Upper lobe of left lung (tissue), 6 donors: ENCODE measurements around the gene TXNRD2. TPM values are rescaled to one million over a fixed set of nuclear protein-coding genes. Genes with fewer than 3 reads are reported as not detected.
"Not testable (repeated sequence)": the region's sequence is repeated elsewhere in the genome, so short reads cannot be mapped to it uniquely, and the experiment has no call there.

Source experiments
- ATAC-seq, 2 donors: fragments of 200-7000 bp; cut with Tn5 transposase; one replicate each; pipeline ENCODE4 v1.9.1; 2022; ENCODE audit warnings: mild to moderate bottlenecking in 2 of 2, moderate library complexity in 2 of 2; ENCODE audit not compliant: low FRiP score in 2 of 2
- DNase-seq, 2 donors: peaks; one replicate each; pipeline ENCODE4 v3.0.0-alpha.2; 2019 to 2020
- H3K27ac ChIP-seq, 4 donors: fragments of 200-600 bp; sonication (generic); one replicate each; pipeline ENCODE4 v1.5.1; 2016 to 2019
- H3K27me3 ChIP-seq, 4 donors: fragments of 200-600 bp; sonication (generic); one replicate each; pipeline ENCODE4 v1.5.1; 2017 to 2019
- H3K36me3 ChIP-seq, 4 donors: fragments of 200-600 bp; sonication (generic); one replicate each; pipeline ENCODE4 v1.5.1; 2016 to 2019
- H3K4me1 ChIP-seq, 4 donors: fragments of 200-600 bp; sonication (generic); one replicate each; pipeline ENCODE4 v1.5.1; 2018 to 2019
- H3K4me3 ChIP-seq, 4 donors: fragments of 200-600 bp; sonication (generic); one replicate each; pipeline ENCODE4 v1.5.1; 2017 to 2019; ENCODE audit warnings: mild to moderate bottlenecking in 2 of 4, moderate library complexity in 1 of 4
- H3K9me3 ChIP-seq, 4 donors: fragments of 200-600 bp; sonication (generic); one replicate each; pipeline ENCODE4 v1.5.1; 2018 to 2019
- CTCF ChIP-seq, 6 experiments: fragments of 450-650 bp in 4 of 6; fragments of 200-600 bp in 2 of 6; sonication (generic) in 2 of 6; IDR thresholded peaks; one replicate each; pipeline ENCODE4 v1.5.1; 2016 to 2019; ENCODE audit warnings: antibody characterized with exemption in 6 of 6
- EP300 ChIP-seq, 4 donors: sonication (generic); formaldehyde crosslinking; IDR thresholded peaks; one replicate each; pipeline ENCODE4 v1.5.1; 2017; ENCODE audit warnings: antibody characterized with exemption in 4 of 4, control low read depth in 2 of 4
- POLR2A ChIP-seq, 4 donors: fragments of 450-650 bp; IDR thresholded peaks; one replicate each; pipeline ENCODE4 v1.5.1; 2016 to 2017; ENCODE audit warnings: antibody characterized with exemption in 4 of 4, mild to moderate bottlenecking in 2 of 4
- POLR2AphosphoS5 ChIP-seq, 2 donors: sonication (generic); formaldehyde crosslinking; IDR thresholded peaks; one replicate each; pipeline ENCODE4 v1.5.1; 2017; ENCODE audit warnings: antibody characterized with exemption in 2 of 2
- WGBS, 2 donors: methylation state at CpG; one replicate each; pipeline ENCODE4 v1.1.5; 2017 to 2018; 5-methylcytosine and 5-hydroxymethylcytosine counted together
- total RNA-seq, 6 donors: library from RNA; depleted of rRNA in 4 of 6; stranded (reverse); fragments of >200 nt in 4 of 6; gene quantifications; one replicate each; pipeline versions ENCODE4 v1.1.0 to v1.2.1, GENCODE V29; 2016 to 2021
- donor health status: DM: no; HTN: no; CAD: no; lungs with moderate emphysema.
- donor health status: DM: no; HTN: yes; CAD: no; lungs with severe emphysema.

Gene TXNRD2
- total RNA-seq, 6 donors from 2014 or later: 29.6 to 78.6 (median 49.3) TPM

- no peaks in the 10 kb centered on the region for H3K27me3 ChIP-seq
- no peak for DNase-seq
- no peaks in the 10 kb centered on the region for H3K4me1 ChIP-seq
- TF ChIP-seq POLR2AphosphoS5 (IDR thresholded peaks at IDR 0.05): no peak
- no peak for TF ChIP-seq CTCF (IDR thresholded peaks at IDR 0.05)
- no peak for TF ChIP-seq POLR2A (IDR thresholded peaks at IDR 0.05)
- TF ChIP-seq EP300 (IDR thresholded peaks at IDR 0.05): no peak
- no peaks in the 10 kb centered on the region for H3K9me3 ChIP-seq
- no peak overlapping the region for H3K27ac ChIP-seq
- ATAC-seq: no peak
- H3K4me3 ChIP-seq: no peak overlapping the region
- no peaks in the 10 kb centered on the region for H3K36me3 ChIP-seq
Observed at GRCh38 chr22:19834599-19834998, 107.0 kb downstream of the TXNRD2 start.

- 93 to 95% methylated on average over 9 of the region's 9 CpGs for WGBS, 2 donors
- not testable (repeated sequence) for ATAC-seq, H3K27ac ChIP-seq, H3K27me3 ChIP-seq, H3K36me3 ChIP-seq, DNase-seq, H3K9me3 ChIP-seq, H3K4me3 ChIP-seq, H3K4me1 ChIP-seq
Observed at GRCh38 chr22:19833327-19833726, 108.3 kb downstream of the TXNRD2 start.

- no peak for ATAC-seq
- Histone ChIP-seq H3K9me3 (no peaks in the 10 kb centered on the region), H3K4me1 (no peaks in the 10 kb centered on the region), H3K27ac (no peak overlapping the region), H3K4me3 (no peak overlapping the region), H3K27me3 (no peaks in the 10 kb centered on the region), H3K36me3 (no peaks in the 10 kb centered on the region)
- TF ChIP-seq POLR2AphosphoS5 (IDR thresholded peaks at IDR 0.05): no peak
- WGBS, 2 donors: 71 to 72% methylated on average over 7 of the region's 7 CpGs
- DNase-seq: no peak
Observed at GRCh38 chr22:19832476-19833108, 109.0 kb downstream of the TXNRD2 start.

- H3K27me3 ChIP-seq, DNase-seq, H3K27ac ChIP-seq, ATAC-seq, H3K4me1 ChIP-seq, H3K9me3 ChIP-seq, H3K4me3 ChIP-seq, H3K36me3 ChIP-seq: not testable (repeated sequence)
- WGBS, 2 donors: 96 to 98% methylated on average over 3 of the region's 3 CpGs
Observed at GRCh38 chr22:19831979-19832378, 109.6 kb downstream of the TXNRD2 start.

GRCh38 chr22:19831016-19831415 is 110.6 kb downstream of the TXNRD2 start:
- TF ChIP-seq POLR2A (IDR thresholded peaks at IDR 0.05) (no peak), POLR2AphosphoS5 (IDR thresholded peaks at IDR 0.05) (no peak), EP300 (IDR thresholded peaks at IDR 0.05) (no peak), CTCF (IDR thresholded peaks at IDR 0.05) (no peak)
- Histone ChIP-seq H3K27ac (no peak overlapping the region), H3K27me3 (no peaks in the 10 kb centered on the region), H3K9me3 (no peaks in the 10 kb centered on the region), H3K4me1 (no peaks in the 10 kb centered on the region), H3K4me3 (no peak overlapping the region), H3K36me3 (no peaks in the 10 kb centered on the region)
- ATAC-seq (no peak), DNase-seq (no peak)
- 90 to 97% methylated on average over 6 of the region's 6 CpGs for WGBS, 2 donors

GRCh38 chr22:19828035-19828401 is 113.6 kb downstream of the TXNRD2 start:
- no peak for TF ChIP-seq POLR2A (IDR thresholded peaks at IDR 0.05)
- TF ChIP-seq POLR2AphosphoS5 (IDR thresholded peaks at IDR 0.05): no peak
- TF ChIP-seq CTCF (IDR thresholded peaks at IDR 0.05): no peak
- no peak for TF ChIP-seq EP300 (IDR thresholded peaks at IDR 0.05)
- peaks cover 0 to 4% (median 0%) of the 10 kb centered on the region in 4 donors for H3K4me1 ChIP-seq
- no peaks in the 10 kb centered on the region for H3K27me3 ChIP-seq
- H3K27ac ChIP-seq: no peak overlapping the region
- DNase-seq (no peak), ATAC-seq (no peak)
- no peaks in the 10 kb centered on the region for H3K9me3 ChIP-seq
- no peak overlapping the region for H3K4me3 ChIP-seq
- H3K36me3 ChIP-seq: no peaks in the 10 kb centered on the region
- 82 to 90% methylated on average over 2 of the region's 2 CpGs for WGBS, 2 donors
